ENCODE measurements around the gene PCBP3.

The PCBP3 gene

DNA sequence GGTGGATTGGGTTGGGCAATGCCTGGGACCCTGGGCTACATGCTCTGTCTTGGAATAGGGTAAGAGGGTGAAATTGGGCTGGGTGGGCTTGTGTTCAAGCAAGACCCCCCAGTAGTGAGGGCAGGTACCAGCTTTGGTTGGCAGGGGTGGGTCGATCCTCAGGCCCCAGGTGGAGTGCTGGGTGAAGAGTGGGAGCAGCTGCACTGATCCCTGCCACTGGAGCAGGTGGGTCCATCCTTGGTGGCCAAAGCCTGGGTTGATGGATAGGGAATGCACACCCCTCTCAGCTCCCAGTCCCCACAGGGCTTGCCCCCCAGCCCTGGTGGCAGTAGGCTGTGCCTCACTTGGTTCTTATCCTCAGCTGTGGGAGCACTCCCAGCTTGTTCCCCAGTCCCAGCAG lies 135.2 kb downstream of the PCBP3 start:
- no peak for DNase-seq (ENCODE audit: low read depth in 4 of 4, low spot score in 1 of 4)

GRCh38 chr21:45779226-45779625 lies 135.7 kb downstream of the PCBP3 start:
- no peak for DNase-seq (ENCODE audit: low read depth in 4 of 4, low spot score in 1 of 4)

DNA sequence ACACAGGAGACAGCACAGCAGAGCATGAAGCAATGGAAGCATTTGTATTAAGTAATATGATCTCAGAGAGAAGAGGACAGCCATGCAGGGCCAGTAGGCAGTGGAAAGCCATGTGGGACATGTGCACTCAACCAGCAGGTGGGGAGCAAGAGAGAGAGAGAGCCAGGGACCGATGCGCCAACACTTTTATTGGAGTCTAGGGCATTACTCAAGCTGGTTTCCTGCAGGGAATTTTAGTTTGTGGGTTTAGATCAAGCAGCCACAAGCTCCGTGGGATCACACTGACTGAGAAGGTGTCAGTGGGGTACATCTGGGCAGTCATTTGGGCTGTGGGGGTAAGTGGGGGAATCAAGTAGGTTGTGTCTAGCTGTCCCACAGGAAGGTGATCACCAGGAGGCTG lies 137.1 kb downstream of the PCBP3 start:
- DNase-seq (ENCODE audit: low read depth in 4 of 4, low spot score in 1 of 4) = no peak

GRCh38 chr21:45781741-45782140 lies 138.2 kb downstream of the PCBP3 start:
- DNase-seq (ENCODE audit: low read depth in 4 of 4, low spot score in 1 of 4) = no peak

DNA sequence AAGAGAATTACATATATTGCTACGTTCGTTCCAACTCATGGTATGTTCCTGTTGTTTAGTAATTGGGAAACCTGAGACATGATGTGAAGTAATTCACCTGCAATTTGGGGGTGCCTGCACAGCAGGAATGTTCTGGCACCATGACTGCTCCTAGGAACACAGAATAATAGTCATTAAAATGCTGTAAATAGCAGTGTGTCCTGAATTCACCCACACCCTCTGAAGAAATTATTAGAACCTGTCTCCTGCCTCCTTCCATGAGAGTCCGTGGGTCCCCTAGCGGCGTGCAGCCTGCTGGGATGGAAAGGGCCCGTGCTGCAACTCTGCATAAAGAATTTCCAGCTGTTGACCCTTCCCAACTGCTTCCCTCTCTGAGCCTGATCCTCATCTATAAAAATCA lies 143.1 kb downstream of the PCBP3 start:
- no peak for DNase-seq (ENCODE audit: low read depth in 4 of 4, low spot score in 1 of 4)

- DNase-seq (ENCODE audit: low read depth in 4 of 4, low spot score in 1 of 4) = no peak
These were observed 143.8 kb downstream of the PCBP3 start for GRCh38 chr21:45787371-45787770.

DNA sequence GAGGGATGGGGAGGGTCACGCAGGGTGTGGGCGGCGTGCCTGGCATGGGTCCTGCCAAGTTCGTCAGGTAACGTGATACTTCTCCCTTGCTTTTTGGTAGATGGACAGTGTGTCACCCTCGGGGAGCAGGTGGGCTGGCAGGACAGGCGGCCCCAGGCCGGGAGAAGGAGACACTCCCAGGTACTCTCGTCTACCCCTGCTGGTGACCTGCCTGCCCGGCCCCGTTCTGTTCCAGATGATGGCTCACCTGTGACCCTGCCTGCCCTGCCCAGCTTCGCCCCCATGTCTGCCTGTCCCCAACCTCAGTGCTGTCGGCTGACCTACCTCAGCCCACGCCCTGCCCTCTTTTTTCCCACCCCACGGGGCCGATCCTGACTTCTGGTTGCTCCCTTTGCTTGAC lies 144.7 kb downstream of the PCBP3 start:
- DNase-seq (ENCODE audit: low read depth in 4 of 4, low spot score in 1 of 4) = no peak

GRCh38 chr21:45788637-45789506 lies 145.3 kb downstream of the PCBP3 start:
- DNase-seq (ENCODE audit: low read depth in 4 of 4, low spot score in 1 of 4) = no peak

DNA sequence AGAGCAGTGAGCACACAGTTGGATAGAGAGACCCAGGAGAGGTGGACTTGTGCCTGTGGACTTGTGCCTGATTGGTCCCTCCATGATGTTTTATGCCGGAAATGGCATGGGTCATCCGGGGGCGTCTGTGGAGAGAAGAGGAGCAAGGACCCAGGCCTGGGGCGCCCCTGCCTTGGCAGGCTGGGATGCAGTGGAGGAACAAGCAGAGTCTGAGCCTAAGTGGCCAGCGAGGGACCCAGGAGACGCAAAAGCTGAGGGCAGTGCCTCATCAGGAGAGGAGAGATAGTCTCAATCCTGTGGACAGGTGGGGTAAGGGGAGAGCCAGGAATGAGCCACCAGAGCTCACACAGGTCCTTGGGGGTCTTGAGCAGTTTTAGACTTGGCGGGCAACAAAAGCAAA lies 146.9 kb downstream of the PCBP3 start:
- no peak for DNase-seq (ENCODE audit: low read depth in 4 of 4, low spot score in 1 of 4)

GRCh38 chr21:45791562-45792418 lies 148.3 kb downstream of the PCBP3 start:
- no peak for DNase-seq (ENCODE audit: low read depth in 4 of 4, low spot score in 1 of 4)

- no peak for DNase-seq (ENCODE audit: low read depth in 4 of 4, low spot score in 1 of 4)
These were observed 149.3 kb downstream of the PCBP3 start for GRCh38 chr21:45792682-45793383.

- no peak for DNase-seq (ENCODE audit: low read depth in 4 of 4, low spot score in 1 of 4)
These were observed 150.5 kb downstream of the PCBP3 start for GRCh38 chr21:45794027-45794426.

GRCh38 chr21:45796003-45796402 lies 152.5 kb downstream of the PCBP3 start:
- no peak for DNase-seq (ENCODE audit: low read depth in 4 of 4, low spot score in 1 of 4)

- DNase-seq (ENCODE audit: low read depth in 4 of 4, low spot score in 1 of 4) = no peak
These were observed 153.8 kb downstream of the PCBP3 start for GRCh38 chr21:45797338-45797737.

DNA sequence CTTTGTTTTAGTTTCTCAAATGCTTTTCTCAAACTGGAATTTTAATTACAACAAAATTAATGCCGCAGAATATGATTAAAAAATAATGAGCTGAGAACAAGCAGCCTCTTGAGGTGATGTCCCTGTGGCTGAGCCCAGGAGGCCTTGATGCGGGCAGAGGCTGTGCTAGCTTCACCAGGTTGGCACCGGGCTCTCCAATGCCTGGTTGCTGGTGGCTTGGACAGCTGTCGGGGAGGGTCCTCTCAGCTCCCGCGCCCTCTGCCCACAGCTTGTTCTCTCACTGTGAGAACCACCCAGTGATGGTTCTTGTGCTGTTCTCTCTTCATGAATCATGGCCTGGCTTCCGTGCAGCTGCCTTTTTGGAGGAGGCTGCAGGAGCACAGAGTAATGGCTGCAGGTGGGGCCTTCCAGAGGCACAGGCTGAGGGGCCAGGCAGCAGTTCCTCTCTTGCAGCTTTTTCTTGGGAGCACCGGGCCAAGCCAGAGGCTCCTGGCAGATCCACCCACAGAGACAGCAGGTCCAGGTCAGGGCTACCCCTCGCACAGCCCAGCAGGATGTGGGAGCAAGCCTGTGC lies 156.3 kb downstream of the PCBP3 start:
- DNase-seq (ENCODE audit: low read depth in 4 of 4, low spot score in 1 of 4) = no peak

DNA sequence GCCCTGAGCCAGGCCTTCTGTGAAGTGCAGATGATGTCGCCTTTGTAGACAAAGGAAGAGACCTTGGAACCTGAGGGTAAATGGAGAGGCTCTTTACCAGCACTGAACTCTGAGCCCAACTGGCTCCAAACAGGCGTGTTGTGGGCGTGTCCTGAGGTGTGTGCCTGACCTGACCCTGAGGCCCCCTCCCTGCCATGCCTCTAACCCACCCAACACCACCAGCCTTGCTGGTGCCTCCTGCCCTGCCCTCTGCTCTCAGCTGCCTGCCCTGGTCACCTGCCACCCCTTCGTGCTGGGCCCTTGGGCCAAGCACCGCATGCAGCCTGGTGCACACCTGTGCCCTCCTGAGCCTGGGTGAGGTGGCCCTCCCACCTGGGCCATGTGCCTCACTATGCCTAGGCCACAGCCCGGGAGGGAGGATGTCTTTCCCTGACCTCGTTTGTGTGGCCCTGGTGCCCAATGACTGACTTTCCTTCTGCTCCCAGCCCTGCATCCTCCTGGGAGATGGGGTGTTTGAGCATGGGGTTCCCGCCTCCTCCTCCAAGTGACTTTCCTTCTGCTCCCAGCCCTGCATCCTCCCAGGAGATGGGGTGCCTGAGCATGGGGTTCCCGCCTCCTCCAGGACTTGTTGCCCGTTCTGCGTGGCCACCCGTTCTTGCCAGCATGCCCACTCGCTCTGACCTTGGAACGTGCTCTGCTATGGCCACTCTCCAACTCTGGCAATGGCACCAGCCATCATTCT lies 157.0 kb downstream of the PCBP3 start:
- DNase-seq (ENCODE audit: low read depth in 4 of 4, low spot score in 1 of 4) = no peak

DNA sequence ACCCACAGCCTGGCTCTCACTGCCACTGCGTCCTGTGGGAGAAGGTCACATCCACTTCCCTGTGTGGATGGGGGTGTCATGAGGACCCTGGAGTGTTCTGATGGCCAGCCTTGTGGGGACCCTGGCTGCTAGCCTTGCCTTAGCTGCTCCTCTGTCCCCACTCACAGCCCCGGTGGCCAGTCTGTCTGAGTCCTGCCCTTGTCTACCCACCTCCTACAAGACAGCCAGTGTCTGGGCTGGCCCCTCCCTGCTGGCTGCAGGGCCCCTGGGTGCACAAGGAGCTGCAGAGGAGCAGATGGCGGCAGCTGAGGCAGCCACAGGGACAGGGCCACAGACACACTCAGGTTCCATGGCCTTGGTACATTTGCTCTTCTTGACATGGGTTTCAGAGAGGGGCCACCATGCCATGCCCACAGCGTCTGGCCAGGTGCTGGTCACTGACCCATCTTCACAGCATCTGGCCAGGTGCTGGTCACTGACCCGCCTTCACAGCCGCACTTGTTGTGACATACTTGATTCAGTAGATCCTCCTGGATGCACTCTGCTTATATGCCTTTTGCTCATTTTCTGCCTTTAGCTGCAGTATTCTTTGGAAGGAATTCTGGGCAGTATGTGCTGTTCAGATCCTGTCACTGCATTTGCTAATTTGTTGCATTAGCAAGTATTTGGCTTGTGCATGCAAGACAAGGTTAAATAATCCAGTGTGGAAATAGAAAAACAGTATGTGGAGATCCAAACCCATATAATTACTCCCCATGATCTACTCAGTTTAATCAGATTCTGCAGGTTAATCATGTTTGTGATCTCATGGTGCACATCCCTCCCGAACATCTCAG lies 157.8 kb downstream of the PCBP3 start:
- no peak for DNase-seq (ENCODE audit: low read depth in 4 of 4, low spot score in 1 of 4)

- DNase-seq (ENCODE audit: low read depth in 4 of 4, low spot score in 1 of 4) = no peak
These were observed 158.5 kb downstream of the PCBP3 start for GRCh38 chr21:45801989-45802388.

DNA sequence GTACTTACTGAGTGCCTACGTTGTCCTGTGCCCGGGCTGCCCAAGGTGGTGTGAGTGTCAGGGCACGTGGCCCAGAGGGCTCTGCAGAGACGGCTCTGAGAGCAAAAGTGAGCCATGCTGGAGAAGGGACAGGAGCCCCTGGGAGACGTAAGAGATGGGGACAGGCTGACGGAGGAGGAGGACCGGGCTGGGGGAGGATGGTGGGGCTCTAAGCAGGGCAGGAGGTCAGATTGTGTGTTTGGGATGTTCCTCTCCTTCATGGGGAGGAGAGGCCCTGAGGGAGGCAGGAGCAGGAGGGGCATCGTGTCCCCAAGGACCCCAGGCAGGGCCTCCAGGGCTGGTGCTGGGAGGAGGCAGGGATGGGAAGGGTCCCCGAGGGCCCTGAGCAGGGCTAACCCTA lies 158.9 kb downstream of the PCBP3 start:
- DNase-seq (ENCODE audit: low read depth in 4 of 4, low spot score in 1 of 4) = no peak
